GM12892 (cell line): ENCODE results near the gene PARP8.

ENCODE experiments used
- POLR2A ChIP-seq: IDR thresholded peaks from 2 replicates; pipeline ENCODE4 v1.6.1; 2011; ENCODE audit warnings: low read depth, low read length, control low read depth
- POLR2AphosphoS5 ChIP-seq: IDR thresholded peaks from 2 replicates; pipeline ENCODE4 v1.6.1; 2011; ENCODE audit warnings: low read depth, low read length, control low read depth
- TAF1 ChIP-seq: IDR thresholded peaks from 2 replicates; pipeline ENCODE4 v1.6.1; 2011; ENCODE audit warnings: low read depth, mild to moderate bottlenecking, control low read depth, low read length, borderline replicate concordance

GRCh38 chr5:50646591-50646990 is 19.8 kb upstream of the PARP8 start:
- TF ChIP-seq POLR2A (no peak), TAF1 (no peak), POLR2AphosphoS5 (no peak)
